Measurements from ENCODE around the gene ADARB2.
"Not testable (repeated sequence)": the region's sequence is repeated elsewhere in the genome, so short reads cannot be mapped to it uniquely, and the experiment has no call there.

Gene ADARB2

GRCh38 chr10:1251769-1252168 lies 485.6 kb downstream of the ADARB2 start:
- DNase-seq (ENCODE audit: low read depth), result no peak

GRCh38 chr10:1249142-1249920 lies 488.0 kb downstream of the ADARB2 start:
- DNase-seq (ENCODE audit: low read depth), result no peak

GRCh38 chr10:1248262-1248630 lies 489.1 kb downstream of the ADARB2 start:
- DNase-seq (ENCODE audit: low read depth), result not testable (repeated sequence)

DNA sequence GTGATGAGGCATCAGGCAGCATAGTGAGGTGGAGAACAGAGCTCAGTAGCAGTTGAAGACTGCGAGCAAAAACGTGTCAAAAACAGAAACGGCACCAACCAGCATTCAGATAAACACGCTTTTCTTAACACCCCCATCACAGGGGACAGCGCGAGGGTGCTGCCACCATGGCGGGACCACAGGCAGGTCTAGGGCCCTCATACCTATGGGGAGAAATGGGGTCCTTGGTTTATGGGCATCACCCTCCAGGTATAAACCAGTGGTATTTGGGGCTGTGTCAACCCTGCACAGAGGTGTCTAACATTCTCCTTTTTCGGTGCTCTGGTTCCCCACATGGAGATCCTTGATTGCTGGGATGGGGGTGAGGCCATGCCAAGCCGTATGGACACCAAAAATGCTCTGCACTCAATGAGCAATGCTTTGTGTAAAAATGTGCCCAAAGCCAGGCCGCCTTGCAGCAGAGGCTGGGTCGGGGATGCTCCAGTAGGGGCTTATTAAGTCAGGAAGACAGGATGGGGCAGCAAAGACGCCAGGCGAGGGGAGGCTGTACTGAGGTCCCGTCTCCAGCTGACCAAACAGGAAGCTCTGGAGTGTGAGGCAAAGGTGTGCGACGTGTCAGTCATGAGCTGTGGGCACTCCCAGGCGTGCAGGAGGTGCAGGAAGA lies 489.6 kb downstream of the ADARB2 start:
- no peak for DNase-seq (ENCODE audit: low read depth)

DNA sequence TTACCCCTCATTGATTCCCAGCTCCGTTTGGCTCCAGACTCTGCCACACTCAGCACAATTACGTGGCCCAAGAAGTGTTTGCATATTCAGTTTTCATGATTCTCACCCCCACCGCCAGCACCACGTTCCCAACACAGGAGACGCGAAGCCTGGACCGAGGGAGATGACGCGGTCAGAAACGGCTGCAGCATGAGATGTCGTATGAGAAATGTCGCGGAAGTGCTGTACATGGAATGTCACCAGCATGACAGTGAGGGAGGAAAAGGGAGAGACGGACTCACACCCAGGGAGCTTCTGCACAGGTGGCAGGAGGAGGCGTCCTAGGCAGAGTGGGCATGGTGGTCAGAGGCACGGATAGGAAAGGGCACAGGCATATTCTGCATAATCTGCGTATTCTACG lies 492.8 kb downstream of the ADARB2 start:
- DNase-seq (ENCODE audit: low read depth), result no peak

DNA sequence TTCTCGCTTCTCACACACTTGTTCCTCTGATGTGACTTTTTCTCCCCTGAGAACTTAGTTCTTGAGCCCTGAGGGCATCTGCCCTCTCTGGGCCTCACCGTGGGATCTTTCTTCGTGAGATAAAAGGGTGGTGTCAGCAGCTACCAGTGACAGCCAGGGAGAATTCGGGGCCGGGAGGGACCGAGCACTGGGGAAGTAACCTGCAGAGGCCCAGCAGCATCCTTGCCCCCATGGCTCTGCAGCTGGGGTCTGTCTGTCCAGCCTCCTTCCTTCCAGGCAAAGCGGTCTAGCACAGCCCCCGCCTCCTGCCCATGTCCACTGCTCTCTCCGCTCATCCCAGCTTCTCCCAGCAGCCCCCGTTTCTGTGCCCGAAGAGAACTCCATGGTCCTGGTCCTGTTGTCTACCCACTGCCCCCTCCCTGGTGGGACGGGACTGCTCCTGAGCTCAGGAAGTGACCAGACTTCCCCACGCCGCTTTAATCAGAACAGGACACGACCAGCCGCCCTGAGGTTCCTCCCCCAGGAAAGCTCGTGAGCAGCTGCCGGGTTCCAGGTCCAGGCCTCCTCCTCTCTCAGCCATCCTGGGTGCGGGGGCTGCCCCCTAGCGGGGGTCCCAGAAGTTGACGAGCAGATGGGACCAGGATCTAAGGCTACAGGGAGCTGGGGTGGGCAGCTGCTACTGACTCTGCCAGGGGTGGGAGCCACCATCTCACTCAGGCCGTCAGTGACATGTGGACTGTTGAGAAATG lies 493.7 kb downstream of the ADARB2 start:
- DNase-seq (ENCODE audit: low read depth), result no peak

GRCh38 chr10:1242975-1243374 lies 494.4 kb downstream of the ADARB2 start:
- no peak for DNase-seq (ENCODE audit: low read depth)

GRCh38 chr10:1241973-1242935 lies 495.1 kb downstream of the ADARB2 start:
- no peak for DNase-seq (ENCODE audit: low read depth)

GRCh38 chr10:1241322-1241890 lies 495.9 kb downstream of the ADARB2 start:
- no peak for DNase-seq (ENCODE audit: low read depth)

GRCh38 chr10:1240341-1240775 lies 497.0 kb downstream of the ADARB2 start:
- DNase-seq (ENCODE audit: low read depth), result no peak

- no peak for DNase-seq (ENCODE audit: low read depth)
Measured at GRCh38 chr10:1233031-1233430, 504.3 kb downstream of the ADARB2 start.

GRCh38 chr10:1232164-1232911 lies 505.0 kb downstream of the ADARB2 start:
- DNase-seq (ENCODE audit: low read depth), result no peak

GRCh38 chr10:1230592-1231275 lies 506.6 kb downstream of the ADARB2 start:
- no peak for DNase-seq (ENCODE audit: low read depth)

GRCh38 chr10:1230138-1230537 lies 507.2 kb downstream of the ADARB2 start:
- no peak for DNase-seq (ENCODE audit: low read depth)

- DNase-seq (ENCODE audit: low read depth), result no peak
Measured at GRCh38 chr10:1229574-1229973, 507.8 kb downstream of the ADARB2 start.

DNA sequence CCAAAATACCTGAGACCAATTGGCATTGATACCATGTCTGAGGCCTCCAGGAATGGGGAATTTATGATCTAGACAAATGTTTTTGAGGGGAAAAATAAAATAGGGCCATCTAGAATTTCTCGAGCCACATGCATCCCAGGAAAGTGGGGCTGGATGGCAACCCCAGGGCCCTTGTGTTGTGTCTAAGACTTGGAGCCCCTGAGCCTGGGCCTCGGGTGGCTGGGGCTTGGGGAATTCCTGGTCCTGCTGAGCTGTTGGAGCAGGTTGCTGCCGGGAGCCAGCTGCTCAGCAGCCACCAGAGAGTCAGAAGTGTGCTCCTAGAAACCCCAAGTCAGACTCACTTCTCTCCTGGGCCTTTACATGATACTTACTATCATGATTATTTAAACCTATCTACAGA lies 508.2 kb downstream of the ADARB2 start:
- no peak for DNase-seq (ENCODE audit: low read depth)

GRCh38 chr10:1228467-1228975 lies 508.8 kb downstream of the ADARB2 start:
- DNase-seq (ENCODE audit: low read depth), result no peak

GRCh38 chr10:1227510-1228402 lies 509.6 kb downstream of the ADARB2 start:
- DNase-seq (ENCODE audit: low read depth), result no peak

- DNase-seq (ENCODE audit: low read depth), result not testable (repeated sequence)
Measured at GRCh38 chr10:1226907-1227306, 510.4 kb downstream of the ADARB2 start.

Data from stimulated activated CD8-positive, alpha-beta memory T cell treated with anti-CD3 and anti-CD28 coated beads, Interleukin-7, amount 100 ng/mL, for 24 hours (primary cell).